PC-3 (cell line): ENCODE measurements around the gene RBL1. TPM values are rescaled to one million over a fixed set of nuclear protein-coding genes. Genes with fewer than 3 reads are reported as not detected.
"Not testable (repeated sequence)": the region's sequence is repeated elsewhere in the genome, so short reads cannot be mapped to it uniquely, and the experiment has no call there.

Source experiments
- ATAC-seq: fragments of 200-7000 bp; cut with Tn5 transposase; 2 replicates; pipeline ENCODE4 v1.9.1; 2020; ENCODE audit warnings: mild to moderate bottlenecking, moderate library complexity
- BruUV-seq: library from RNA; stranded (reverse); fragments of 400-500 nt; replicated peaks from 2 replicates; lab custom pipeline; 2021; lab: Mats Ljungman, UMichigan
- CTCF ChIA-PET: fragments of 300-600 bp; sonication (Branson Sonifier 250); formaldehyde crosslinking; loops from one replicate; lab custom pipeline; 2022; ENCODE audit warnings: antibody characterized with exemption; lab: Charles Lee
- POLR2A ChIA-PET: fragments of 300-600 bp; sonication (Branson Sonifier 250); formaldehyde crosslinking; loops from one replicate; lab custom pipeline; 2022; ENCODE audit warnings: antibody characterized with exemption; ENCODE audit not compliant: unreplicated experiment; lab: Charles Lee
- DNase-seq: peaks from one replicate; pipeline ENCODE4 v3.0.0-alpha.2; 2015
- H2AFZ ChIP-seq: fragments of 300-600 bp; sonication (generic); 2 replicates; pipeline ENCODE4 v1.6.0; 2016; ENCODE audit warnings: antibody characterized with exemption, low read length
- H3F3A ChIP-seq: fragments of 300-600 bp; sonication (generic); one replicate; pipeline ENCODE4 v1.6.0; 2017; ENCODE audit warnings: antibody characterized with exemption, low read length, control low read depth, mild to moderate bottlenecking; ENCODE audit not compliant: unreplicated experiment
- H3K27ac ChIP-seq: fragments of 300-600 bp; sonication (generic); 2 replicates; pipeline ENCODE4 v1.5.1; 2016; ENCODE audit warnings: mild to moderate bottlenecking, low read length
- H3K27me3 ChIP-seq: fragments of 300-600 bp; sonication (generic); 2 replicates; pipeline ENCODE4 v1.6.1; 2016; ENCODE audit warnings: low read length, mixed read lengths
- H3K36me3 ChIP-seq: fragments of 300-600 bp; sonication (generic); 2 replicates; pipeline ENCODE4 v1.6.1; 2016; ENCODE audit warnings: low read depth, mixed run types, low read length, mixed read lengths
- H3K4me1 ChIP-seq: fragments of 300-600 bp; sonication (generic); 2 replicates; pipeline ENCODE4 v1.5.1; 2016; ENCODE audit warnings: low read length; ENCODE audit not compliant: insufficient read depth
- H3K4me2 ChIP-seq: fragments of 300-600 bp; sonication (generic); 2 replicates; pipeline ENCODE4 v1.6.0; 2016; ENCODE audit warnings: low read length
- H3K4me3 ChIP-seq: fragments of 300-600 bp; sonication (generic); 2 replicates; pipeline ENCODE4 v1.5.1; 2016; ENCODE audit warnings: mild to moderate bottlenecking, low read length, mixed read lengths
- H3K79me2 ChIP-seq: fragments of 300-600 bp; sonication (generic); 2 replicates; pipeline ENCODE4 v1.6.1; 2017; ENCODE audit warnings: low read length, mixed read lengths
- H3K9ac ChIP-seq: fragments of 300-600 bp; sonication (generic); 2 replicates; pipeline ENCODE4 v1.6.0; 2016; ENCODE audit warnings: mild to moderate bottlenecking, low read length
- H3K9me2 ChIP-seq: fragments of 300-600 bp; sonication (generic); replicated peaks from 2 replicates; pipeline ENCODE4 v1.6.1; 2016; ENCODE audit warnings: mixed run types, low read length, mixed read lengths
- H3K9me3 ChIP-seq: fragments of 300-600 bp; sonication (generic); 2 replicates; pipeline ENCODE4 v1.6.1; 2016; ENCODE audit warnings: low read length, mixed read lengths
- H4K20me1 ChIP-seq: fragments of 300-600 bp; sonication (generic); 2 replicates; pipeline ENCODE4 v1.6.1; 2016; ENCODE audit warnings: low read length, mixed read lengths
- CTCF ChIP-seq: fragments of 300-600 bp; sonication (generic); conservative IDR thresholded peaks from 2 replicates; pipeline ENCODE4 v1.5.1; 2017; ENCODE audit warnings: antibody characterized with exemption, low read depth, mild to moderate bottlenecking, low read length
- EZH2 ChIP-seq: fragments of 300-600 bp; sonication (generic); IDR thresholded peaks from one replicate; pipeline ENCODE4 v1.6.1; 2017; ENCODE audit warnings: antibody characterized with exemption, mild to moderate bottlenecking, low read length; ENCODE audit not compliant: unreplicated experiment
- EZH2phosphoT487 ChIP-seq: fragments of 300-600 bp; sonication (generic); IDR thresholded peaks from 2 replicates; pipeline ENCODE4 v1.6.1; 2018; ENCODE audit warnings: mild to moderate bottlenecking, antibody characterized with exemption, low read length, borderline replicate concordance
- intact Hi-C: fragments of 100-400 bp; cut with micrococcal nuclease; formaldehyde crosslinking; loops from 2 replicates; pipeline ENCODE4 v1.9.0; 2023
- total RNA-seq: library from RNA; depleted of rRNA; stranded (reverse); fragments of >200 nt; gene quantifications from 2 replicates; pipeline ENCODE4 v1.2.3, GENCODE V29; 2014

The RBL1 gene
- total RNA-seq, 1 experiment from 2014 or later: 41.1 TPM

- CTCF ChIA-PET: no interaction called here
- Histone ChIP-seq H3K36me3 (peaks cover 20% of the 10 kb centered on the region), H2AFZ (no peak overlapping the region), H3K27me3 (no peaks in the 10 kb centered on the region), H3F3A (no peaks in the 10 kb centered on the region), H3K9me3 (no peaks in the 10 kb centered on the region), H3K79me2 (no peaks in the 10 kb centered on the region), H3K27ac (no peak overlapping the region), H3K9ac (no peak overlapping the region), H3K4me1 (no peaks in the 10 kb centered on the region), H4K20me1 (no peaks in the 10 kb centered on the region), H3K4me3 (no peak overlapping the region), H3K4me2 (no peak overlapping the region), H3K9me2 (no peaks in the 10 kb centered on the region)
- DNase-seq: no peak
- ATAC-seq: no peak
- TF ChIP-seq EZH2: no peak
- TF ChIP-seq EZH2phosphoT487: no peak
- TF ChIP-seq CTCF: no peak
- BruUV-seq: no TSS peak
- POLR2A ChIA-PET: no interaction called here
- intact Hi-C loops: no loop called here
These were observed 75.2 kb downstream of the RBL1 start for GRCh38 chr20:37020636-37021035.

- POLR2A ChIA-PET, CTCF ChIA-PET, ATAC-seq, H3K4me1 ChIP-seq, H3K9me2 ChIP-seq, H3K27me3 ChIP-seq, H3F3A ChIP-seq, H2AFZ ChIP-seq, H4K20me1 ChIP-seq, H3K27ac ChIP-seq, H3K79me2 ChIP-seq, H3K36me3 ChIP-seq, DNase-seq, intact Hi-C loops, H3K4me2 ChIP-seq, H3K9me3 ChIP-seq, BruUV-seq, H3K9ac ChIP-seq, H3K4me3 ChIP-seq: not testable (repeated sequence)
These were observed 83.2 kb downstream of the RBL1 start for GRCh38 chr20:37012631-37013030.

GRCh38 chr20:37011858-37012257, 83.9 kb downstream of the RBL1 start:
- H3K4me1 ChIP-seq, CTCF ChIA-PET, H3F3A ChIP-seq, DNase-seq, H3K9me3 ChIP-seq, POLR2A ChIA-PET, H3K9me2 ChIP-seq, H4K20me1 ChIP-seq, ATAC-seq, H3K4me3 ChIP-seq, H3K27me3 ChIP-seq, H3K36me3 ChIP-seq, H3K9ac ChIP-seq, H3K4me2 ChIP-seq, intact Hi-C loops, BruUV-seq, H3K79me2 ChIP-seq, H2AFZ ChIP-seq, H3K27ac ChIP-seq: not testable (repeated sequence)

- no peaks in the 10 kb centered on the region for H3K4me1 ChIP-seq
- no peaks in the 10 kb centered on the region for H3K9me3 ChIP-seq
- no peaks in the 10 kb centered on the region; the same call in 1 of the 2 replicates for H3K36me3 ChIP-seq
- TF ChIP-seq EZH2phosphoT487 (no peak), EZH2 (no peak), CTCF (no peak)
- ChIA-PET POLR2A (no interaction called here), CTCF (no interaction called here)
- no peak overlapping the region for H2AFZ ChIP-seq
- BruUV-seq: no TSS peak
- no peak overlapping the region for H3K4me3 ChIP-seq
- no peak overlapping the region for H3K9ac ChIP-seq
- ATAC-seq (no peak), DNase-seq (no peak)
- H3K9me2 ChIP-seq: no peaks in the 10 kb centered on the region
- no peaks in the 10 kb centered on the region for H3F3A ChIP-seq
- H4K20me1 ChIP-seq: no peaks in the 10 kb centered on the region
- intact Hi-C loops: no loop called here
- H3K27me3 ChIP-seq: no peaks in the 10 kb centered on the region
- H3K27ac ChIP-seq: no peak overlapping the region
- no peaks in the 10 kb centered on the region for H3K79me2 ChIP-seq
- no peak overlapping the region for H3K4me2 ChIP-seq
These were observed 84.7 kb downstream of the RBL1 start for GRCh38 chr20:37011147-37011546.
